Stomach smooth muscle (tissue), 2 donors: Measurements from ENCODE around the gene PDSS2.

Source experiments
- H3K27ac ChIP-seq: one replicate; pipeline ENCODE4 v1.7.0; 2013; ENCODE audit warnings: mild to moderate bottlenecking, low read length, inconsistent platforms
- H3K27me3 ChIP-seq, 2 donors: one replicate each; pipeline ENCODE4 v1.7.0; 2013; ENCODE audit warnings: low read length in 2 of 2; ENCODE audit not compliant: insufficient read depth in 2 of 2, control insufficient read depth in 1 of 2
- H3K36me3 ChIP-seq, 2 donors: one replicate each; pipeline ENCODE4 v1.7.0; 2013; ENCODE audit warnings: low read length in 2 of 2; ENCODE audit not compliant: control insufficient read depth in 2 of 2, insufficient read depth in 2 of 2
- H3K4me1 ChIP-seq: one replicate; pipeline ENCODE4 v1.7.0; 2013; ENCODE audit warnings: low read length; ENCODE audit not compliant: control insufficient read depth, insufficient read depth
- H3K4me3 ChIP-seq, 2 donors: one replicate each; pipeline ENCODE4 v1.7.0; 2013; ENCODE audit warnings: low read length in 2 of 2
- H3K9ac ChIP-seq, 2 donors: one replicate each; pipeline ENCODE4 v1.7.0; 2013; ENCODE audit warnings: low read length in 2 of 2, mild to moderate bottlenecking in 1 of 2
- H3K9me3 ChIP-seq, 2 donors: one replicate each; pipeline ENCODE4 v1.7.0; 2013; ENCODE audit warnings: low read length in 2 of 2; ENCODE audit not compliant: control insufficient read depth in 2 of 2
- donor health status: healthy.
- donor health status: Pancreatic carcinoma.

PDSS2 gene

GRCh38 chr6:107459283-107460082 lies at the start of gene PDSS2:
Gene PDSS2 (minus strand): TSS chr6:107459564. CDS start chr6:107459285, 279 bp downstream.
- H3K4me3 ChIP-seq, result peak within 1 kb of the TSS; percentile 96 to 99
- peak within 1 kb of the TSS; percentile 75 for H3K27ac ChIP-seq
- peaks cover 5% of the 10 kb centered on the region for H3K4me1 ChIP-seq
- peak within 1 kb of the TSS; percentile 79 to 94 for H3K9ac ChIP-seq
- H3K27me3 ChIP-seq, result no peaks in the 10 kb centered on the region
- no peaks in the 10 kb centered on the region for H3K9me3 ChIP-seq
- no peaks in the 10 kb centered on the region for H3K36me3 ChIP-seq

GRCh38 chr6:107506145-107506544 lies 46.8 kb upstream of the PDSS2 start:
- no peaks in the 10 kb centered on the region for H3K4me1 ChIP-seq
- H3K36me3 ChIP-seq, result peaks cover 0 to 2% of the 10 kb centered on the region in 2 donors
- H3K27ac ChIP-seq, result no peak overlapping the region
- no peak overlapping the region for H3K9ac ChIP-seq
- no peak overlapping the region for H3K4me3 ChIP-seq
- H3K9me3 ChIP-seq, result no peaks in the 10 kb centered on the region
- no peaks in the 10 kb centered on the region for H3K27me3 ChIP-seq

- Histone ChIP-seq H3K9me3 (no peaks in the 10 kb centered on the region), H3K27ac (no peak overlapping the region), H3K4me3 (no peak overlapping the region), H3K9ac (no peak overlapping the region), H3K4me1 (no peaks in the 10 kb centered on the region), H3K36me3 (no peaks in the 10 kb centered on the region), H3K27me3 (no peaks in the 10 kb centered on the region)
Observed at GRCh38 chr6:107504270-107505026, 45.1 kb upstream of the PDSS2 start.

- H3K27me3 ChIP-seq, result no peaks in the 10 kb centered on the region
- H3K4me1 ChIP-seq, result peaks cover 24% of the 10 kb centered on the region
- peak overlapping the region; percentile 85 for H3K27ac ChIP-seq
- no peak overlapping the region for H3K9ac ChIP-seq
- H3K9me3 ChIP-seq, result no peaks in the 10 kb centered on the region
- no peak overlapping the region for H3K4me3 ChIP-seq
- no peaks in the 10 kb centered on the region for H3K36me3 ChIP-seq
Observed at GRCh38 chr6:107496892-107497684, 37.7 kb upstream of the PDSS2 start.

GRCh38 chr6:107495971-107496370 lies 36.6 kb upstream of the PDSS2 start:
- H3K27ac ChIP-seq, result peak overlapping the region; percentile 85

GRCh38 chr6:107495196-107495643 lies 35.9 kb upstream of the PDSS2 start:
- Histone ChIP-seq H3K27me3 (no peaks in the 10 kb centered on the region), H3K4me3 (peak overlapping the region; percentile 10 to 58), H3K36me3 (no peaks in the 10 kb centered on the region), H3K9me3 (no peaks in the 10 kb centered on the region), H3K9ac (peak overlapping the region; percentile 64 to 84), H3K27ac (peak overlapping the region; percentile 85), H3K4me1 (peaks cover 37% of the 10 kb centered on the region)

More at GRCh38 chr6:107495971-107496370, 36.6 kb upstream of the PDSS2 start:
- no peaks in the 10 kb centered on the region for H3K36me3 ChIP-seq
- peaks cover 34% of the 10 kb centered on the region for H3K4me1 ChIP-seq
- peak overlapping the region; percentile 64 to 84 for H3K9ac ChIP-seq
- H3K27me3 ChIP-seq, result no peaks in the 10 kb centered on the region
- H3K4me3 ChIP-seq, result peak overlapping the region; percentile 15 to 17
- no peaks in the 10 kb centered on the region for H3K9me3 ChIP-seq

- H3K4me1 ChIP-seq, result peaks cover 44% of the 10 kb centered on the region
- H3K27ac ChIP-seq, result peak overlapping the region; percentile 76
- H3K9ac ChIP-seq, result peak overlapping the region; percentile 79 to 84
- H3K27me3 ChIP-seq, result no peaks in the 10 kb centered on the region
- H3K36me3 ChIP-seq, result no peaks in the 10 kb centered on the region
- peak overlapping the region; percentile 76 to 88 for H3K4me3 ChIP-seq
- H3K9me3 ChIP-seq, result no peaks in the 10 kb centered on the region
Observed at GRCh38 chr6:107493158-107494057, 34.0 kb upstream of the PDSS2 start.

GRCh38 chr6:107491760-107492660 lies 32.6 kb upstream of the PDSS2 start:
- H3K4me1 ChIP-seq, result peaks cover 40% of the 10 kb centered on the region
- peak overlapping the region; percentile 76 for H3K27ac ChIP-seq
- no peaks in the 10 kb centered on the region for H3K36me3 ChIP-seq
- H3K27me3 ChIP-seq, result no peaks in the 10 kb centered on the region
- H3K9me3 ChIP-seq, result no peaks in the 10 kb centered on the region
- peak overlapping the region; percentile 55 to 84 for H3K9ac ChIP-seq
- H3K4me3 ChIP-seq, result peak overlapping the region; percentile 76 to 88

GRCh38 chr6:107491138-107491609 lies 31.8 kb upstream of the PDSS2 start:
- Histone ChIP-seq H3K36me3 (no peaks in the 10 kb centered on the region), H3K4me1 (peaks cover 37% of the 10 kb centered on the region), H3K9me3 (no peaks in the 10 kb centered on the region), H3K4me3 (peak overlapping the region; percentile 76 to 88), H3K27me3 (no peaks in the 10 kb centered on the region), H3K27ac (peak overlapping the region; percentile 66), H3K9ac (peak overlapping the region; percentile 78 to 84)
